ENCODE data around the gene HOXD8. TPM values are rescaled to one million over a fixed set of nuclear protein-coding genes. Genes with fewer than 3 reads are reported as not detected.
A peak's percentile ranks its signal among the peaks of the same experiment; 100 is the strongest.

Gene HOXD8
- total and polyA plus RNA-seq, 2 of the 8 experiments (the other 6 are each of a cell fraction or from before 2014, with no cell fraction given) = not detected

DNA sequence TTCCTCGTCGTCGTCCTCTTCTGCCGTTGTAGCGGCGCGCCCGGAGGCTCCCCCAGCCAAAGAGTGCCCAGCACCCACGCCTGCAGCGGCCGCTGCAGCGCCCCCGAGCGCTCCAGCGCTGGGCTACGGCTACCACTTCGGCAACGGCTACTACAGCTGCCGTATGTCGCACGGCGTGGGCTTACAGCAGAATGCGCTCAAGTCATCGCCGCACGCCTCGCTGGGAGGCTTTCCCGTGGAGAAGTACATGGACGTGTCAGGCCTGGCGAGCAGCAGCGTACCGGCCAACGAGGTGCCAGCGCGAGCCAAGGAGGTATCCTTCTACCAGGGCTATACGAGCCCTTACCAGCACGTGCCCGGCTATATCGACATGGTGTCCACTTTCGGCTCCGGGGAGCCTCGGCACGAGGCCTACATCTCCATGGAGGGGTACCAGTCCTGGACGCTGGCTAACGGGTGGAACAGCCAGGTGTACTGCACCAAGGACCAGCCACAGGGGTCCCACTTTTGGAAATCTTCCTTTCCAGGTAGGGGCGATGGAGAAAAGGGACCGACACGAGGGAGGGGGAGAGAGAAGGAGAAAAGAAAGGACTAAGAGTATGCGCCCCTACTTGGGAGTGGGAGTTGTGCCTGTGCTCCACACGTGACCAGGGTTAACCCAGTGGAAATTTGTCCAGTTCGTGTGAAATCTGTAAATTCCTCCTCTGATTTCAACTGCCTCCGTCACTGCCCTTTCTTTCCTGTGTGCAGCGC, 36.2 kb upstream of the HOXD8 start (continued):
- TF ChIP-seq, protein P1, sequence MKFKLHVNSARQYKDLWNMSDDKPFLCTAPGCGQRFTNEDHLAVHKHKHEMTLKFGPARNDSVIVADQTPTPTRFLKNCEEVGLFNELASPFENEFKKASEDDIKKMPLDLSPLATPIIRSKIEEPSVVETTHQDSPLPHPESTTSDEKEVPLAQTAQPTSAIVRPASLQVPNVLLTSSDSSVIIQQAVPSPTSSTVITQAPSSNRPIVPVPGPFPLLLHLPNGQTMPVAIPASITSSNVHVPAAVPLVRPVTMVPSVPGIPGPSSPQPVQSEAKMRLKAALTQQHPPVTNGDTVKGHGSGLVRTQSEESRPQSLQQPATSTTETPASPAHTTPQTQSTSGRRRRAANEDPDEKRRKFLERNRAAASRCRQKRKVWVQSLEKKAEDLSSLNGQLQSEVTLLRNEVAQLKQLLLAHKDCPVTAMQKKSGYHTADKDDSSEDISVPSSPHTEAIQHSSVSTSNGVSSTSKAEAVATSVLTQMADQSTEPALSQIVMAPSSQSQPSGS (IDR thresholded peaks at IDR 0.05; ENCODE audit: low read length) = no peak
- TF ChIP-seq EP300 (IDR thresholded peaks at IDR 0.05; ENCODE audit: borderline replicate concordance in 1 of 2, low read depth in 2 of 2, low read length in 2 of 2) (no peak), RFX5 (IDR thresholded peaks at IDR 0.05; ENCODE audit: borderline replicate concordance, low read depth, low read length) (no peak), RXRA (IDR thresholded peaks at IDR 0.05; ENCODE audit: insufficient read depth, low read depth, low read length) (no peak), NANOG (IDR thresholded peaks at IDR 0.05; ENCODE audit: insufficient read depth, low read depth, low read length, poor library complexity, severe bottlenecking) (no peak), SP4 (IDR thresholded peaks at IDR 0.05; ENCODE audit: low read length) (no peak), ZNF274 (IDR thresholded peaks at IDR 0.05; ENCODE audit: borderline replicate concordance, extremely low read depth, low read length) (no peak), KDM4A (IDR thresholded peaks at IDR 0.05; ENCODE audit: low read depth, low read length, severe bottlenecking) (peak; percentile 88), MAFK (IDR thresholded peaks at IDR 0.05; ENCODE audit: low read depth, low read length) (no peak), TBP (IDR thresholded peaks at IDR 0.05; ENCODE audit: low read depth, low read length) (no peak), BACH1 (IDR thresholded peaks at IDR 0.05; ENCODE audit: low read length) (no peak), HDAC6 (IDR thresholded peaks at IDR 0.05; ENCODE audit: low read depth, low read length) (no peak), ASH2L (IDR thresholded peaks at IDR 0.05; ENCODE audit: low read length) (no peak), CREB1 (IDR thresholded peaks at IDR 0.05) (no peak), BRCA1 (IDR thresholded peaks at IDR 0.05; ENCODE audit: low read depth, low read length) (no peak), CBX8 (IDR thresholded peaks at IDR 0.05; ENCODE audit: borderline replicate concordance, low read depth, low read length) (peak; percentile 83; the same call in 1 of the 2 replicates)
- TF ChIP-seq, protein P2, sequence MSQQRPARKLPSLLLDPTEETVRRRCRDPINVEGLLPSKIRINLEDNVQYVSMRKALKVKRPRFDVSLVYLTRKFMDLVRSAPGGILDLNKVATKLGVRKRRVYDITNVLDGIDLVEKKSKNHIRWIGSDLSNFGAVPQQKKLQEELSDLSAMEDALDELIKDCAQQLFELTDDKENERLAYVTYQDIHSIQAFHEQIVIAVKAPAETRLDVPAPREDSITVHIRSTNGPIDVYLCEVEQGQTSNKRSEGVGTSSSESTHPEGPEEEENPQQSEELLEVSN (IDR thresholded peaks at IDR 0.05) = peak; percentile 90
- TF ChIP-seq, protein P3, sequence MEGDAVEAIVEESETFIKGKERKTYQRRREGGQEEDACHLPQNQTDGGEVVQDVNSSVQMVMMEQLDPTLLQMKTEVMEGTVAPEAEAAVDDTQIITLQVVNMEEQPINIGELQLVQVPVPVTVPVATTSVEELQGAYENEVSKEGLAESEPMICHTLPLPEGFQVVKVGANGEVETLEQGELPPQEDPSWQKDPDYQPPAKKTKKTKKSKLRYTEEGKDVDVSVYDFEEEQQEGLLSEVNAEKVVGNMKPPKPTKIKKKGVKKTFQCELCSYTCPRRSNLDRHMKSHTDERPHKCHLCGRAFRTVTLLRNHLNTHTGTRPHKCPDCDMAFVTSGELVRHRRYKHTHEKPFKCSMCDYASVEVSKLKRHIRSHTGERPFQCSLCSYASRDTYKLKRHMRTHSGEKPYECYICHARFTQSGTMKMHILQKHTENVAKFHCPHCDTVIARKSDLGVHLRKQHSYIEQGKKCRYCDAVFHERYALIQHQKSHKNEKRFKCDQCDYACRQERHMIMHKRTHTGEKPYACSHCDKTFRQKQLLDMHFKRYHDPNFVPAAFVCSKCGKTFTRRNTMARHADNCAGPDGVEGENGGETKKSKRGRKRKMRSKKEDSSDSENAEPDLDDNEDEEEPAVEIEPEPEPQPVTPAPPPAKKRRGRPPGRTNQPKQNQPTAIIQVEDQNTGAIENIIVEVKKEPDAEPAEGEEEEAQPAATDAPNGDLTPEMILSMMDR (IDR thresholded peaks at IDR 0.05; ENCODE audit: control extremely low read depth in 1 of 3, insufficient read depth in 1 of 3, low read depth in 1 of 3, low read length in 3 of 3) = peak in 1 of 3 experiments; percentile 11; a peak in 1 of 4 replicates
- TF ChIP-seq, protein P4, sequence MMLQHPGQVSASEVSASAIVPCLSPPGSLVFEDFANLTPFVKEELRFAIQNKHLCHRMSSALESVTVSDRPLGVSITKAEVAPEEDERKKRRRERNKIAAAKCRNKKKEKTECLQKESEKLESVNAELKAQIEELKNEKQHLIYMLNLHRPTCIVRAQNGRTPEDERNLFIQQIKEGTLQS (IDR thresholded peaks at IDR 0.05; ENCODE audit: insufficient read depth, low read depth, low read length) = no peak
